SK-N-SH treated with all-trans-retinoic acid at 6 μM for 48 hours (cell line): Measurements from ENCODE around the gene EML1.

Experiments
- ARNTL ChIP-seq: fragments of 450-650 bp; formaldehyde crosslinking; IDR thresholded peaks from 2 replicates; pipeline ENCODE4 v1.5.0; 2020; ENCODE audit warnings: low read depth, mild to moderate bottlenecking, moderate library complexity, borderline replicate concordance
- CREB5 ChIP-seq: fragments of 250-450 bp; sonication (Bioruptor Pico); IDR thresholded peaks from 2 replicates; pipeline ENCODE4 v1.5.1; 2020; ENCODE audit warnings: low read depth, mild to moderate bottlenecking, moderate library complexity
- OSR1 ChIP-seq: fragments of 250-450 bp; sonication (Bioruptor Pico); IDR thresholded peaks from 2 replicates; pipeline ENCODE4 v1.8.0; 2022; ENCODE audit warnings: moderate library complexity, mild to moderate bottlenecking, inconsistent platforms
- PATZ1 ChIP-seq: fragments of 250-450 bp; sonication (Bioruptor Pico); IDR thresholded peaks from 2 replicates; pipeline ENCODE4 v1.8.0; 2020; ENCODE audit warnings: mild to moderate bottlenecking, moderate library complexity, borderline replicate concordance
- RARB ChIP-seq: fragments of 250-450 bp; sonication (Bioruptor Pico); IDR thresholded peaks from 2 replicates; pipeline ENCODE4 v1.8.0; 2021; ENCODE audit warnings: mild to moderate bottlenecking, moderate library complexity
- TCF4 ChIP-seq: fragments of 250-450 bp; sonication (Bioruptor Pico); IDR thresholded peaks from 2 replicates; pipeline ENCODE4 v1.8.0; 2021; ENCODE audit warnings: mild to moderate bottlenecking, moderate library complexity, borderline replicate concordance
- TSHZ2 ChIP-seq: fragments of 250-450 bp; sonication (Bioruptor Pico); IDR thresholded peaks from 2 replicates; pipeline ENCODE4 v1.5.0; 2020; ENCODE audit warnings: mild to moderate bottlenecking, moderate library complexity
- ZC3H10 ChIP-seq: fragments of 250-450 bp; sonication (Bioruptor Pico); IDR thresholded peaks from 2 replicates; pipeline ENCODE4 v1.5.1; 2021; ENCODE audit warnings: mild to moderate bottlenecking, moderate library complexity
- ZFP3 ChIP-seq: fragments of 250-450 bp; sonication (Bioruptor Pico); IDR thresholded peaks from 2 replicates; pipeline ENCODE4 v1.5.0; 2020; ENCODE audit warnings: mild to moderate bottlenecking, moderate library complexity

- TF ChIP-seq ZFP3 (CRISPR knock-in tag) = no peak
- no peak for TF ChIP-seq RARB
- no peak for TF ChIP-seq OSR1 (CRISPR knock-in tag)
- TF ChIP-seq PATZ1 = no peak
- no peak for TF ChIP-seq TCF4 (CRISPR knock-in tag)
- TF ChIP-seq ARNTL (CRISPR knock-in tag) = no peak
- TF ChIP-seq ZC3H10 (CRISPR knock-in tag) = no peak
- TF ChIP-seq TSHZ2 (CRISPR knock-in tag) = no peak
- TF ChIP-seq CREB5 = no peak
These were observed 59.4 kb downstream of the EML1 start for GRCh38 chr14:99852578-99852977.
